HepG2 (cell line): ENCODE measurements around the gene AKR1C3. TPM values are rescaled to one million over a fixed set of nuclear protein-coding genes. Genes with fewer than 3 reads are reported as not detected.

Experiments used
- CCDC6 ChIP-seq: sonication (generic); formaldehyde crosslinking; IDR thresholded peaks from 2 replicates; pipeline ENCODE4 v1.8.1; 2022; ENCODE audit warnings: mild to moderate bottlenecking, missing genetic modification reagents, moderate library complexity
- CREB1 ChIP-seq, 2 experiments: fragments of 450-650 bp in 1 of 2; IDR thresholded peaks; 2 replicates each; pipeline ENCODE4 v1.6.1; 2016 to 2017; ENCODE audit warnings: control low read depth in 1 of 2, mild to moderate bottlenecking in 1 of 2, missing compliant biosample characterization in 1 of 2, missing genetic modification characterization in 1 of 2
- GPN1 ChIP-seq: sonication (generic); formaldehyde crosslinking; IDR thresholded peaks from 2 replicates; pipeline ENCODE4 v1.5.1; 2020; ENCODE audit warnings: missing genetic modification reagents, borderline replicate concordance
- HDAC1 ChIP-seq: sonication (generic); formaldehyde crosslinking; IDR thresholded peaks from 2 replicates; pipeline ENCODE4 v1.5.1; 2020; ENCODE audit warnings: mild to moderate bottlenecking, missing genetic modification reagents
- HMG20A ChIP-seq: IDR thresholded peaks from 2 replicates; pipeline ENCODE4 v1.6.1; 2016; ENCODE audit warnings: borderline replicate concordance
- MAZ ChIP-seq, 2 experiments: sonication (generic) in 1 of 2; formaldehyde crosslinking in 1 of 2; IDR thresholded peaks; 2 replicates each; pipeline versions ENCODE4 v1.5.0 to v1.6.1; 2012 to 2020; ENCODE audit warnings: low read depth in 2 of 2, mild to moderate bottlenecking in 2 of 2, borderline replicate concordance in 1 of 2, improper control_type of control experiment in 1 of 2, low read length in 1 of 2, missing genetic modification reagents in 1 of 2, moderate library complexity in 1 of 2
- NCOR1 ChIP-seq: fragments of 200-600 bp; sonication (generic); IDR thresholded peaks from 2 replicates; pipeline ENCODE4 v1.7.0; 2017; ENCODE audit warnings: antibody characterized with exemption, low read length, borderline replicate concordance
- NFATC3 ChIP-seq: sonication (generic); formaldehyde crosslinking; IDR thresholded peaks from 2 replicates; pipeline ENCODE4 v1.5.1; 2020; ENCODE audit warnings: mild to moderate bottlenecking, missing genetic modification reagents
- NR2C2 ChIP-seq: sonication (generic); formaldehyde crosslinking; IDR thresholded peaks from 2 replicates; pipeline ENCODE4 v1.4.0; 2020; ENCODE audit warnings: missing genetic modification reagents, mild to moderate bottlenecking, moderate library complexity, borderline replicate concordance
- REPIN1 ChIP-seq: sonication (generic); formaldehyde crosslinking; IDR thresholded peaks from 2 replicates; pipeline ENCODE4 v1.8.0; 2022; ENCODE audit warnings: missing genetic modification reagents, low read depth, mild to moderate bottlenecking, borderline replicate concordance
- RXRA ChIP-seq: sonication (generic); formaldehyde crosslinking; IDR thresholded peaks from 2 replicates; pipeline ENCODE4 v1.5.1; 2020; ENCODE audit warnings: missing genetic modification reagents
- SIN3A ChIP-seq: IDR thresholded peaks from 2 replicates; pipeline ENCODE4 v1.6.1; 2011; ENCODE audit warnings: low read depth, mild to moderate bottlenecking, control low read depth, low read length, borderline replicate concordance
- SNRNP70 ChIP-seq: fragments of 200-400 bp; formaldehyde crosslinking; IDR thresholded peaks from 2 replicates; pipeline ENCODE4 v1.6.1; 2017; ENCODE audit warnings: mild to moderate bottlenecking, low read depth, low read length, moderate library complexity
- ZBTB7B ChIP-seq: sonication (generic); formaldehyde crosslinking; IDR thresholded peaks from 2 replicates; pipeline ENCODE4 v1.4.0; 2020; ENCODE audit warnings: missing genetic modification reagents
- ZMYM3 ChIP-seq: sonication (generic); formaldehyde crosslinking; IDR thresholded peaks from 2 replicates; pipeline ENCODE4 v1.5.1; 2020; ENCODE audit warnings: mild to moderate bottlenecking, missing genetic modification reagents
- ZMYM4 ChIP-seq: sonication (generic); formaldehyde crosslinking; IDR thresholded peaks from 2 replicates; pipeline ENCODE4 v1.8.1; 2023; ENCODE audit warnings: mild to moderate bottlenecking, missing genetic modification reagents
- ZNF180 ChIP-seq: sonication (generic); formaldehyde crosslinking; IDR thresholded peaks from 2 replicates; pipeline ENCODE4 v1.4.0; 2020; ENCODE audit warnings: low read depth, missing genetic modification reagents, borderline replicate concordance
- ZNF546 ChIP-seq: sonication (generic); formaldehyde crosslinking; conservative IDR thresholded peaks from 2 replicates; pipeline ENCODE4 v1.8.1; 2023; ENCODE audit warnings: mild to moderate bottlenecking, missing genetic modification reagents
- polyA plus RNA-seq, 8 experiments: library from polyadenylated mRNA; depleted of rRNA in 3 of 8; stranded (reverse) in 7 of 8; unstranded in 1 of 8; fragments of >200 nt; fragmentation: Illumina TruSeq in 4 of 8; extraction: Trizol in 4 of 8; gene quantifications; 2 replicates each; pipeline versions ENCODE4 v1.2.1 to v1.2.3, GENCODE V29; 2011 to 2016; ENCODE audit warnings: low read depth in 4 of 8, missing spikeins in 1 of 8, mixed read lengths in 1 of 8; ENCODE audit not compliant: insufficient read depth in 1 of 8
- total RNA-seq, 5 experiments: library from RNA; depleted of rRNA; stranded (reverse); fragments of >200 nt; fragmentation: Illumina TruSeq; extraction: Trizol; gene quantifications; 2 replicates each; pipeline ENCODE4 v1.2.3, GENCODE V29; 2016; ENCODE audit warnings: low read depth in 1 of 5
- TF ChIP-seq, protein P1 (sequence below): sonication (generic); formaldehyde crosslinking; IDR thresholded peaks from 2 replicates; pipeline ENCODE4 v1.4.0; 2020; ENCODE audit warnings: missing genetic modification reagents
- TF ChIP-seq, protein P2 (sequence below): IDR thresholded peaks from 2 replicates; pipeline ENCODE4 v1.6.1; 2016; ENCODE audit warnings: missing biosample characterization, missing genetic modification reagents, low read depth
- TF ChIP-seq, protein P3 (sequence below): sonication (generic); formaldehyde crosslinking; IDR thresholded peaks from 2 replicates; pipeline ENCODE4 v1.5.0; 2020; ENCODE audit warnings: missing genetic modification reagents
- TF ChIP-seq, protein P4 (sequence below): sonication (generic); formaldehyde crosslinking; IDR thresholded peaks from 2 replicates; pipeline ENCODE4 v1.9.0; 2021; ENCODE audit warnings: missing genetic modification reagents, mild to moderate bottlenecking, borderline replicate concordance

Gene AKR1C3
- total and polyA plus RNA-seq, 2 of the 13 experiments (the other 11 are each of a cell fraction or from before 2014, with no cell fraction given), result 368 to 532 TPM

DNA sequence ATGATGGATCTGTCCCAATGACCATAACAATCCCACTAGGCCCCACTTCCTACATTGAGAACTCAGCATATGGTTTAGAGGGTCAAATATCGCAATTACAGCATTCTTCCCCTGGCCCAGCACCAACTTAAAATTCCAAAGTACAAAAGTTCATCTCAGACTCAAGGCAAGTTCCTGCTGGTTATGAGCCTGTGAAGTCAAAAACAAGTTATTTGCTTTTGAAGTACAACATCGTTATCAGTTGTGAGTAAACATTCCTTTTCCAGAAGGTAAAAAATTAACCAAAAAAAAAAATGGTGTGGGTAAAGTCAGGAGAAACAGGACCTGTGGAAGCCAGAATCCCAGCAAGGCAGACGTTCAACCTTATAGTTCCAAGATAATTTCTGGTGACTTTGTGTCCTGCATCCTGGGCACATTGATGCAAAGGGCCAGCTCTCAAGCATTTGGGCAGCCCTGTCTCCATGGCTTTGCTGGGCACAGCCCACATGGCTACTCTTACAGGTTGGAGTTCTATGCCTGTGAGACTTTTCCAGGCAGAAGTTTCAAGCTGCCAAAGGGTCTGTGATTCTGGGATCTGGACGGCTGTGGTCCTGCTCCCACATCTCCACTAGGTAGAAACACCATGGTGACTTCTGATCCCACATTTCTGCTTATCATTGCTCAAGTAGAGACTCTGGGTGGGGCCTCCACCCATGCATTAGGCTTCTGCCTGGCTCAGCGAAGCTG lies 53.2 kb downstream of the AKR1C3 start (continued):
- TF ChIP-seq, protein P1, sequence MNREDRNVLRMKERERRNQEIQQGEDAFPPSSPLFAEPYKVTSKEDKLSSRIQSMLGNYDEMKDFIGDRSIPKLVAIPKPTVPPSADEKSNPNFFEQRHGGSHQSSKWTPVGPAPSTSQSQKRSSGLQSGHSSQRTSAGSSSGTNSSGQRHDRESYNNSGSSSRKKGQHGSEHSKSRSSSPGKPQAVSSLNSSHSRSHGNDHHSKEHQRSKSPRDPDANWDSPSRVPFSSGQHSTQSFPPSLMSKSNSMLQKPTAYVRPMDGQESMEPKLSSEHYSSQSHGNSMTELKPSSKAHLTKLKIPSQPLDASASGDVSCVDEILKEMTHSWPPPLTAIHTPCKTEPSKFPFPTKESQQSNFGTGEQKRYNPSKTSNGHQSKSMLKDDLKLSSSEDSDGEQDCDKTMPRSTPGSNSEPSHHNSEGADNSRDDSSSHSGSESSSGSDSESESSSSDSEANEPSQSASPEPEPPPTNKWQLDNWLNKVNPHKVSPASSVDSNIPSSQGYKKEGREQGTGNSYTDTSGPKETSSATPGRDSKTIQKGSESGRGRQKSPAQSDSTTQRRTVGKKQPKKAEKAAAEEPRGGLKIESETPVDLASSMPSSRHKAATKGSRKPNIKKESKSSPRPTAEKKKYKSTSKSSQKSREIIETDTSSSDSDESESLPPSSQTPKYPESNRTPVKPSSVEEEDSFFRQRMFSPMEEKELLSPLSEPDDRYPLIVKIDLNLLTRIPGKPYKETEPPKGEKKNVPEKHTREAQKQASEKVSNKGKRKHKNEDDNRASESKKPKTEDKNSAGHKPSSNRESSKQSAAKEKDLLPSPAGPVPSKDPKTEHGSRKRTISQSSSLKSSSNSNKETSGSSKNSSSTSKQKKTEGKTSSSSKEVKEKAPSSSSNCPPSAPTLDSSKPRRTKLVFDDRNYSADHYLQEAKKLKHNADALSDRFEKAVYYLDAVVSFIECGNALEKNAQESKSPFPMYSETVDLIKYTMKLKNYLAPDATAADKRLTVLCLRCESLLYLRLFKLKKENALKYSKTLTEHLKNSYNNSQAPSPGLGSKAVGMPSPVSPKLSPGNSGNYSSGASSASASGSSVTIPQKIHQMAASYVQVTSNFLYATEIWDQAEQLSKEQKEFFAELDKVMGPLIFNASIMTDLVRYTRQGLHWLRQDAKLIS, result peak; percentile 46
- TF ChIP-seq ZNF180, result no peak
- TF ChIP-seq HMG20A (CRISPR knock-in tag), result peak; percentile 96
- TF ChIP-seq REPIN1 (CRISPR knock-in tag), result peak; percentile 81
- peak; percentile 72; the same call in 1 of the 2 replicates for TF ChIP-seq RXRA (CRISPR knock-in tag)
- TF ChIP-seq GPN1 (CRISPR knock-in tag), result no peak
- peak; percentile 98 for TF ChIP-seq ZMYM4 (CRISPR knock-in tag)
- no peak for TF ChIP-seq MAZ (IDR thresholded peaks at IDR 0.05; ENCODE audit: borderline replicate concordance, low read depth, low read length)
- TF ChIP-seq MAZ (CRISPR knock-in tag; IDR thresholded peaks at IDR 0.05; ENCODE audit: low read depth), result peak; percentile 38; the same call in 1 of the 2 replicates
- TF ChIP-seq, protein P2, sequence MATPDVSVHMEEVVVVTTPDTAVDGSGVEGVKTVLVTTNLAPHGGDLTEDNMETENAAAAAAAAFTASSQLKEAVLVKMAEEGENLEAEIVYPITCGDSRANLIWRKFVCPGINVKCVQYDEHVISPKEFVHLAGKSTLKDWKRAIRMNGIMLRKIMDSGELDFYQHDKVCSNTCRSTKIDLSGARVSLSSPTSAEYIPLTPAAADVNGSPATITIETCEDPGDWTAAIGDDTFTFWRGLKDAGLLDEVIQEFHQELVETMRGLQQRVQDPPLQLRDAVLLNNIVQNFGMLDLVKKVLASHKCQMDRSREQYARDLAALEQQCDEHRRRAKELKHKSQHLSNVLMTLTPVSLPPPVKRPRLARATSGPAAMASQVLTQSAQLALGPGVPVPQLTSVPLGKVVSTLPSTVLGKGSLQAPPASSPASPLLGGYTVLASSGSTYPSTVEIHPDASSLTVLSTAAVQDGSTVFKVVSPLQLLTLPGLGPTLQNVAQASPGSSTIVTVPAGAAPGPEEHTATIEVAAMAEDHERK (CRISPR knock-in tag), result no peak
- no peak for TF ChIP-seq NFATC3 (CRISPR knock-in tag)
- peak; percentile 97; the same call in 1 of the 2 replicates for TF ChIP-seq NCOR1
- TF ChIP-seq HDAC1, result peak; percentile 72; the same call in 1 of the 2 replicates
- no peak for TF ChIP-seq CCDC6 (CRISPR knock-in tag)
- no peak for TF ChIP-seq SIN3A
- TF ChIP-seq SNRNP70, result no peak
- peak; percentile 81 for TF ChIP-seq NR2C2 (CRISPR knock-in tag)
- no peak for TF ChIP-seq ZNF546 (CRISPR knock-in tag)
- TF ChIP-seq, protein P3, sequence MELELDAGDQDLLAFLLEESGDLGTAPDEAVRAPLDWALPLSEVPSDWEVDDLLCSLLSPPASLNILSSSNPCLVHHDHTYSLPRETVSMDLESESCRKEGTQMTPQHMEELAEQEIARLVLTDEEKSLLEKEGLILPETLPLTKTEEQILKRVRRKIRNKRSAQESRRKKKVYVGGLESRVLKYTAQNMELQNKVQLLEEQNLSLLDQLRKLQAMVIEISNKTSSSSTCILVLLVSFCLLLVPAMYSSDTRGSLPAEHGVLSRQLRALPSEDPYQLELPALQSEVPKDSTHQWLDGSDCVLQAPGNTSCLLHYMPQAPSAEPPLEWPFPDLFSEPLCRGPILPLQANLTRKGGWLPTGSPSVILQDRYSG, result no peak
- peak; percentile 72 for TF ChIP-seq ZBTB7B (CRISPR knock-in tag)
- peak; percentile 51; the same call in 1 of the 2 replicates for TF ChIP-seq ZMYM3 (CRISPR knock-in tag)
- no peak; the same call in 1 of the 2 replicates for TF ChIP-seq CREB1 (IDR thresholded peaks at IDR 0.05)
- peak; percentile 73 for TF ChIP-seq CREB1 (CRISPR knock-in tag; IDR thresholded peaks at IDR 0.05)
- TF ChIP-seq, protein P4, sequence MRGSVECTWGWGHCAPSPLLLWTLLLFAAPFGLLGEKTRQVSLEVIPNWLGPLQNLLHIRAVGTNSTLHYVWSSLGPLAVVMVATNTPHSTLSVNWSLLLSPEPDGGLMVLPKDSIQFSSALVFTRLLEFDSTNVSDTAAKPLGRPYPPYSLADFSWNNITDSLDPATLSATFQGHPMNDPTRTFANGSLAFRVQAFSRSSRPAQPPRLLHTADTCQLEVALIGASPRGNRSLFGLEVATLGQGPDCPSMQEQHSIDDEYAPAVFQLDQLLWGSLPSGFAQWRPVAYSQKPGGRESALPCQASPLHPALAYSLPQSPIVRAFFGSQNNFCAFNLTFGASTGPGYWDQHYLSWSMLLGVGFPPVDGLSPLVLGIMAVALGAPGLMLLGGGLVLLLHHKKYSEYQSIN (CRISPR knock-in tag), result no peak
